Vagina (tissue), 2 donors: ENCODE results near the gene VDAC1.

Experiments used
- CTCF ChIP-seq, 3 experiments: fragments of 450-650 bp in 2 of 3; fragments of 200-600 bp in 1 of 3; sonication (generic) in 1 of 3; IDR thresholded peaks; one replicate each; pipeline ENCODE4 v1.5.1; 2017 to 2019; ENCODE audit warnings: antibody characterized with exemption in 3 of 3, mild to moderate bottlenecking in 2 of 3, moderate library complexity in 2 of 3
- POLR2AphosphoS5 ChIP-seq, 2 donors: sonication (generic); formaldehyde crosslinking; IDR thresholded peaks; one replicate each; pipeline ENCODE4 v1.9.0; 2017; ENCODE audit warnings: antibody characterized with exemption in 2 of 2, mild to moderate bottlenecking in 2 of 2, low read depth in 1 of 2; ENCODE audit not compliant: insufficient read depth in 1 of 2

- TF ChIP-seq POLR2AphosphoS5 (IDR thresholded peaks at IDR 0.05; ENCODE audit: insufficient read depth in 1 of 2, low read depth in 1 of 2): no peak
- TF ChIP-seq CTCF (IDR thresholded peaks at IDR 0.05): no peak
Observed at GRCh38 chr5:133974142-133974541, 30.6 kb downstream of the VDAC1 start.
